CD14-positive monocyte (primary cell): ENCODE measurements around the gene MEOX1. TPM values are rescaled to one million over a fixed set of nuclear protein-coding genes. Genes with fewer than 3 reads are reported as not detected.

Source experiments
- DNase-seq, 3 donors: peaks; one replicate each; pipeline ENCODE4 v3.0.0-alpha.2; 2011 to 2022
- H2AFZ ChIP-seq: 2 replicates; pipeline ENCODE4 v1.6.0; 2012; ENCODE audit warnings: mild to moderate bottlenecking, low read depth, low read length, inconsistent platforms; ENCODE audit not compliant: insufficient read depth, poor library complexity, severe bottlenecking
- H3K27ac ChIP-seq, 2 donors: 1 replicate in 1 of 2; 2 replicates in 1 of 2; pipeline ENCODE4 v1.5.1; 2012 to 2013; ENCODE audit warnings: low read length in 2 of 2, control low read depth in 1 of 2, inconsistent platforms in 1 of 2, low read depth in 1 of 2, mild to moderate bottlenecking in 1 of 2
- H3K27me3 ChIP-seq, 2 donors: one replicate each; pipeline versions ENCODE4 v1.6.0 to v1.6.1; 2011 to 2013; ENCODE audit warnings: low read length in 2 of 2; ENCODE audit not compliant: control insufficient read depth in 2 of 2, insufficient read depth in 2 of 2
- H3K36me3 ChIP-seq, 2 donors: replicated peaks in 1 of 2; 1 replicate in 1 of 2; 2 replicates in 1 of 2; pipeline versions ENCODE4 v1.5.1 to v1.6.1; 2012 to 2013; ENCODE audit warnings: low read length in 2 of 2, control low read depth in 1 of 2, inconsistent platforms in 1 of 2, mild to moderate bottlenecking in 1 of 2; ENCODE audit not compliant: insufficient read depth in 2 of 2, control insufficient read depth in 1 of 2
- H3K4me1 ChIP-seq, 2 donors: 1 replicate in 1 of 2; 2 replicates in 1 of 2; pipeline versions ENCODE4 v1.5.1 to v1.6.1; 2012 to 2013; ENCODE audit warnings: low read length in 2 of 2, control low read depth in 1 of 2, inconsistent platforms in 1 of 2, mild to moderate bottlenecking in 1 of 2, moderate library complexity in 1 of 2; ENCODE audit not compliant: insufficient read depth in 2 of 2, control insufficient read depth in 1 of 2
- H3K4me2 ChIP-seq: replicated peaks from 2 replicates; pipeline ENCODE3; 2012; ENCODE audit warnings: low read length, moderate library complexity, mild to moderate bottlenecking; ENCODE audit not compliant: poor library complexity, severe bottlenecking; ENCODE audit errors: extremely low read depth
- H3K4me3 ChIP-seq, 3 experiments: fragments of 200-600 bp in 1 of 3; sonication (generic) in 1 of 3; replicated peaks in 1 of 3; 1 replicate in 2 of 3; 2 replicates in 1 of 3; pipeline ENCODE4 v1.5.1; 2011 to 2013; ENCODE audit warnings: low read length in 3 of 3, mild to moderate bottlenecking in 3 of 3, control low read depth in 2 of 3, low read depth in 2 of 3, inconsistent platforms in 1 of 3, moderate library complexity in 1 of 3
- H3K79me2 ChIP-seq: 2 replicates; pipeline ENCODE4 v1.6.0; 2012; ENCODE audit warnings: mild to moderate bottlenecking, control low read depth, inconsistent platforms, low read length, moderate library complexity; ENCODE audit not compliant: insufficient read depth
- H3K9ac ChIP-seq: 2 replicates; pipeline ENCODE4 v1.6.0; 2017; ENCODE audit warnings: low read length, mild to moderate bottlenecking; ENCODE audit not compliant: insufficient read depth, poor library complexity, severe bottlenecking
- H3K9me3 ChIP-seq, 2 donors: replicated peaks in 1 of 2; 1 replicate in 1 of 2; 2 replicates in 1 of 2; pipeline versions ENCODE4 v1.5.1 to v1.6.1; 2012 to 2013; ENCODE audit warnings: low read length in 2 of 2, control low read depth in 1 of 2; ENCODE audit not compliant: control insufficient read depth in 1 of 2, insufficient read depth in 1 of 2
- H4K20me1 ChIP-seq: 2 replicates; pipeline ENCODE4 v1.6.0; 2012; ENCODE audit warnings: mild to moderate bottlenecking, low read length, control low read depth, moderate library complexity; ENCODE audit not compliant: insufficient read depth
- H3K27ac Mint-ChIP-seq, 7 donors: one replicate each; pipeline ENCODE4 v1.8.0; 2020; ENCODE audit warnings: mild to moderate bottlenecking in 7 of 7, mixed read lengths in 7 of 7, moderate library complexity in 6 of 7, inconsistent platforms in 2 of 7
- H3K27me3 Mint-ChIP-seq, 3 donors: one replicate each; pipeline ENCODE4 v1.8.0; 2021 to 2022; ENCODE audit warnings: low read depth in 3 of 3, mild to moderate bottlenecking in 3 of 3, mixed read lengths in 3 of 3, moderate library complexity in 3 of 3, inconsistent platforms in 1 of 3
- H3K36me3 Mint-ChIP-seq, 2 donors: one replicate each; pipeline ENCODE4 v1.8.0; 2020; ENCODE audit warnings: mixed read lengths in 2 of 2, inconsistent platforms in 1 of 2, mild to moderate bottlenecking in 1 of 2
- H3K4me1 Mint-ChIP-seq: one replicate; pipeline ENCODE4 v1.8.0; 2020; ENCODE audit warnings: mild to moderate bottlenecking, mixed read lengths
- H3K4me3 Mint-ChIP-seq, 2 donors: one replicate each; pipeline ENCODE4 v1.8.0; 2020; ENCODE audit warnings: mild to moderate bottlenecking in 2 of 2, mixed read lengths in 2 of 2, moderate library complexity in 1 of 2
- H3K9me3 Mint-ChIP-seq, 7 donors: one replicate each; pipeline ENCODE4 v1.8.0; 2020 to 2022; ENCODE audit warnings: mixed read lengths in 7 of 7, mild to moderate bottlenecking in 6 of 7, moderate library complexity in 6 of 7, inconsistent platforms in 2 of 7
- CTCF ChIP-seq: fragments of 200-600 bp; IDR thresholded peaks from one replicate; pipeline ENCODE4 v1.8.0; 2022; ENCODE audit warnings: antibody characterized with exemption, mild to moderate bottlenecking
- WGBS: methylation state at CpG from one replicate; pipeline ENCODE4 v1.1.5; 2013; ENCODE audit warnings: missing lambda C conversion rate; ENCODE audit not compliant: insufficient coverage; 5-methylcytosine and 5-hydroxymethylcytosine counted together
- intact Hi-C, 2 donors: fragments of 100-400 bp; cut with micrococcal nuclease; formaldehyde crosslinking; loops; one replicate each; pipeline versions ENCODE4 v1.15.0 to v1.15.1; 2023
- polyA plus RNA-seq, 3 donors: library from polyadenylated mRNA; depleted of rRNA in 1 of 3; unstranded in 2 of 3; stranded (reverse) in 1 of 3; fragments of 300-500 nt in 2 of 3; fragments of >200 nt in 1 of 3; fragmentation: Illumina TruSeq in 2 of 3; gene quantifications; 1 replicate in 2 of 3; 2 replicates in 1 of 3; pipeline ENCODE4 v1.2.3, GENCODE V29; 2012 to 2021

Gene MEOX1
- polyA plus RNA-seq, 3 donors = 0.06 TPM; not detected in 2

GRCh38 chr17:43632221-43632620 is 29.5 kb downstream of the MEOX1 start:
- Histone ChIP-seq H3K9me3 (no peaks in the 10 kb centered on the region), H3K27me3 (no peaks in the 10 kb centered on the region), H3K27ac (no peak overlapping the region), H4K20me1 (no peaks in the 10 kb centered on the region), H3K9ac (peak overlapping the region; percentile 15), H2AFZ (no peak overlapping the region), H3K4me1 (no peaks in the 10 kb centered on the region), H3K36me3 (no peaks in the 10 kb centered on the region), H3K79me2 (no peaks in the 10 kb centered on the region), H3K4me3 (no peak overlapping the region), H3K4me2 (no peak overlapping the region)
- WGBS = 96% methylated on average over 5 of the region's 10 CpGs
- intact Hi-C loops = no loop called here
- no peak for TF ChIP-seq CTCF
- Mint-ChIP-seq H3K27ac (no peak overlapping the region), H3K4me1 (peaks cover 1% of the 10 kb centered on the region), H3K9me3 (no peaks in the 10 kb centered on the region), H3K36me3 (no peaks in the 10 kb centered on the region), H3K27me3 (peaks cover 3 to 22% (median 14%) of the 10 kb centered on the region in 3 donors), H3K4me3 (no peak overlapping the region)
- DNase-seq = no peak

- H3K4me3 Mint-ChIP-seq = no peak overlapping the region
- peaks cover 1% of the 10 kb centered on the region for H3K4me1 Mint-ChIP-seq
- no peak for TF ChIP-seq CTCF
- no peaks in the 10 kb centered on the region for H3K9me3 Mint-ChIP-seq
- Histone ChIP-seq H3K4me3 (no peak overlapping the region), H3K9me3 (no peaks in the 10 kb centered on the region), H3K9ac (no peak overlapping the region), H2AFZ (no peak overlapping the region), H4K20me1 (no peaks in the 10 kb centered on the region), H3K79me2 (no peaks in the 10 kb centered on the region), H3K36me3 (no peaks in the 10 kb centered on the region), H3K4me1 (no peaks in the 10 kb centered on the region), H3K27me3 (no peaks in the 10 kb centered on the region), H3K4me2 (no peak overlapping the region), H3K27ac (no peak overlapping the region)
- peaks cover 6 to 20% (median 10%) of the 10 kb centered on the region in 3 donors for H3K27me3 Mint-ChIP-seq
- H3K27ac Mint-ChIP-seq = no peak overlapping the region
- 100% methylated on average over 3 of the region's 7 CpGs for WGBS
- DNase-seq = no peak
- no peaks in the 10 kb centered on the region for H3K36me3 Mint-ChIP-seq
- intact Hi-C loops = no loop called here
These were observed 30.3 kb downstream of the MEOX1 start for GRCh38 chr17:43631429-43631828.
